HUDEP-2 (cell line): ENCODE data around the gene TMPRSS2.
"Not testable (repeated sequence)": the region's sequence is repeated elsewhere in the genome, so short reads cannot be mapped to it uniquely, and the experiment has no call there.

Experiments
- DNase-seq, 76 experiments: peaks; one replicate each; lab custom pipeline; 2025; ENCODE audit not compliant: unreplicated experiment in 76 of 76; lab: John Stamatoyannopoulos, UW

TMPRSS2 gene

DNA sequence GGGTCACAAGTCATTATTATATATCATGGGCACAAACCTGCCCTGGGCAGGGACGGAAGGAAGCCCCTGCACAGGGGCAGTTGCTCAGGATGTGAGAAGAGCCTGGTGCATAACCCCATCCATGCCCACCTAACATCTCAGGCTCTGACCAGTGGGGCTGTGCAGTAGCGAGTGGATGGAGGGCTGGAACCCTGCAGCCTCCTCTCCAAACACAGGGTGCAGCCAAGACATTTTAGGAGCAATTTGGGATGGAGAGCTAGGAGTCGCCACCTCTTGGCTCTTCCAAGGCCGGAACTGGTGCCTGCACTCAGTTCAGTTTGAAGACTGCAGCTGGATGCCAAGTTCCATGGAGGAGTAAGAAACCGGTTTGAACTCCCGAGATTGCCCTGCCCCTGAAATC, 79.1 kb downstream of the TMPRSS2 start:
- no peak for DNase-seq

DNA sequence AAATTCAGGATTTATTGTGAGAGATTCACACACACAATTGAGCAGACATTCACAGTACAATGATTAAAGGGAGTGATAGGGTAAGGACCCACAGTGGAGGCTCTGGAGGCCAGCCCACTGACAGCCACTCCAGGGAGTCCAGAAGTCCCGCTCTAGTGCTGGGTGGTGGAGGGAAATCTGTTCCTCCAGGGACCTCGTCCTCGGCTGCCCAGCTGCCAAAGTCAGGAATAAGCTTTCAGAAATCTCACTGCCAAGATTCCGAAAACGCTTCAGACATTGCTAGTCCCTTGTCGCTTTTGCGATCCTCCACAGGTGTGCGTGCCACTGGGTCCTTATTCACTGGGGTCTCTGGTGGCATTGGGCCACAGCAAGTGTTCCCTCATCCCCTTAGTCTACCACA, 79.6 kb downstream of the TMPRSS2 start:
- no peak for DNase-seq

DNA sequence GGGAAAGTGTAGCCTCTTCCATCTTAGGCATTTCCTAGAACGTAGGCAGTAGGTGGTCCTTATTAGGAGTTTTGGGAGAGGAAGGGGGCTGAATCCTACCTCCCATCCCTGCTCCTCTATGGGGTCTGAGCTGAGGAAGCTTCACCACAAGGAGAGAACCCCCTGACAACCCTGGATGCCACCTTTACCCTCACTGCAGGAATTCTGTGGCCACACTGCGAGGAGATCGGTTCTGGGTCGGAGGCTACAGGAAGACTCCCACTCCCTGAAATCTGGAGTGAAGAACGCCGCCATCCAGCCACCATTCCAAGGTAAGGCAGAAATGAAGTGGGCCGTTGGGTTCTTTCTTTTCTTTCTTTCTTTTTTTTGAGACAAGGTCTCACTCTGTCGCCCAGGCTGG, 80.4 kb downstream of the TMPRSS2 start:
- no peak for DNase-seq

DNA sequence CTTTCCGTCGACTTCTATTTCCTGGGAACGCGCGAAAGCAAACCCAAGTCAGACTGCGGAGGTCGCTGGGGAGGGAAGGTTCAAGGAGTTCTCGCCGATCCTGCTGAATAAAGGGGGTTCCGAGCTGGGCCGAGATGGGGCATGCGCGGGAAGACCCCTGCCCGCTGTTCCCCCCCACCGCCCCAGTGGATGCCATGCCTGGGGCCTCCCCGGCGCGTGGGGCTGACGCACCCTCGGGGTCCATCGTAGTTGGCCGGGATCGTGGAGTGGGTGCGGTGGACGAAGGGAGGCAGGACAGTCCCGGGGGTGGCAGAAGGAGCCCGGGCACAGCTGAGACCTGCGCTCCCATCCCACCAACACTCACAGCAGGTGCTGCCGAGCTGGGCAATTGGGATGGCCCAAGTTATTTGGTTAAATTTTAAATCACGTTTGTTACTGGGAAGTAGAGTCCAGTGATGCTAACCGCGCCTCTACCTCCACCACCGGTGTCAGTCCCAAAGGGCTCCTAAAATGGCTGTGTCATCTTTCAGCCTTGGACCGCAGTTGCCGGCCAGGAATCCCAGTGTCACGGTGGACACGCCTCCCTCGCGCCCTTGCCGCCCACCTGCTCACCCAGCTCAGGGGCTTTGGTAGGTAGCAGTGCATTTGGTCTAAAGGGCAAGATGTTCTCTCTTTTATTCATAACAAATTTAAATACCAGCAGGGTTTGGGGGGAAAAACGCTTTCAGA, 81.1 kb downstream of the TMPRSS2 start:
- no peak for DNase-seq

DNA sequence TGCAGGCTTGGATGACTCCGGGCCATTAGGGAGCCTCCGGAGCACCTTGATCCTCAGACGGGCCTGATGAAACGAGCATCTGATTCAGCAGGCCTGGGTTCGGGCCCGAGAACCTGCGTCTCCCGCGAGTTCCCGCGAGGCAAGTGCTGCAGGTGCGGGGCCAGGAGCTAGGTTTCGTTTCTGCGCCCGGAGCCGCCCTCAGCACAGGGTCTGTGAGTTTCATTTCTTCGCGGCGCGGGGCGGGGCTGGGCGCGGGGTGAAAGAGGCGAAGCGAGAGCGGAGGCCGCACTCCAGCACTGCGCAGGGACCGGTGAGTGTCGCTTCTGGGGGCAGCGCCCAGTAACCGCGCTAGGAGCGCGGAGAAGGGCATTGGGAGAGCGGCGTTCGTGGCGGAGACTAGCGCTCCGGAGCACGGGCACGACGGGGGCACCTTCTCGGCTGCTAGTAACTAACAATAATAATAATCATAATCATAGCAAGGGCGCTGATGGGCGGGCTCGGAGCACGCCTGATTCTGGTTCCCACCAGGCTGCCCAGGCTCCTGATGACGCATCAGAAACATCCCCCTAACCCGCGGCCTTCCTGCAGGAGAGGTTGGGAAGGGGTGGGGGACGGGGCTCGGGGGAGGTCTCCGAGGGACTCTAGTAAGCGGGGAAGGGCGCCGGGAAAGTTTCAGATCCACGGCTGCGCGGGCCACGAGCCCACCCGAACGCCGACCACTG, 81.8 kb downstream of the TMPRSS2 start, which contains the start of gene MX1:
MX1 (plus strand) TSS at position 286 of the 722 bp plus-strand sequence. CDS start 5,832 bp downstream, outside the sequence.
- no peak for DNase-seq

- no peak for DNase-seq
Observed at GRCh38 chr21:41425588-41425953, 82.4 kb downstream of the TMPRSS2 start.

- DNase-seq: not testable (repeated sequence)
Observed at GRCh38 chr21:41423305-41423636, 84.7 kb downstream of the TMPRSS2 start.

DNA sequence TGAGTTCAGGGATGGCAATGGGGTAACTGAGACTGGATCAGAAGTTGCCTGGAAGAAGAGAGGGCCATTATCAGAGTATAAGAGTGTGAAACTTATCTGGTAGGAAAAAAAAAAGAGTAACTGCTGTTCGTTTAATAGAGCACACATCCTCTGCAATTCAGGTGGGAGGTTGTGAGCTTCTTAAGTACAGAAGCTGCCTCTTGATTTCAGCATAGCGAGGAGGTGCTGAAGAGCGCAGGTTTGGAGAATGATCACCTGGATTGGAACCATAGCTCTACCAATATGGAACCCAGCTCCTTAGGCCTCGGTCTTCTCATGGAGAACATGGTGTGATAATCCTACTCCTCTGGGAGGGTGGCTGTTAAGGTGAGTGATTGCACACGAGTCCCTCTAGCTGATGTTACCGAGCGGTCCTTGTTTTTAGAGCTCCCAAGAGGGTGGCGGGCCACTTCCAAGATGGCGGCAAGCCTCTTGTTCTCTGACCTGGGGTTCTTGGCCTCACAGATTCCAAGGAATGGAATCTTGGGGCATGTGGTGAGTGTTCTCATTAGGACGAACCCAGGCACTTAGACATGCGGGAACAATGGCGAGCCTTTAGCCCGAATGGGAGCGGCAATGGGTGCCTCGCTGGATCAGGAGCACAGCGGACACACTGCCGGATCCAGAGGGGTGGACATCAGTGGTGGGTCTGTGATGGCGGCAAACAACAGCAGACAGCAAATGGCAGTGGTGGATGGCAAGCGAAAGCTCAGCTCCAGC, 85.2 kb downstream of the TMPRSS2 start:
- DNase-seq: no peak

DNA sequence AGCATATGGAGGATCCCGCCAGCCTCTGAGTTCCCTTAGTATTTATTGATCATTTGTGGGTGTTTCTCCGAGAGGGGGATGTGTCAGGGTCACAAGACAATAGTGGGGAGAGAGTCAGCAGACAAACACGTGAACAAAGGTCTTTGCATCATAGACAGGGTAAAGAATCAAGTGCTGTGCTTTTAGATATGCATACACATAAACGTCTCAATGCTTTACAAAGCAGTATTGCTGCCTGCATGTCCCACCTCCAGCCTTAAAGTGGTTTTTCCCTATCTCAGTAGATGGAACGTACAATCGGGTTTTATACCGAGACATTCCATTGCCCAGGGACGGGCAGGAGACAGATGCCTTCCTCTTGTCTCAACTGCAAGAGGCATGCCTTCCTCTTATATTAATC, 87.0 kb downstream of the TMPRSS2 start:
- DNase-seq: not testable (repeated sequence)

DNA sequence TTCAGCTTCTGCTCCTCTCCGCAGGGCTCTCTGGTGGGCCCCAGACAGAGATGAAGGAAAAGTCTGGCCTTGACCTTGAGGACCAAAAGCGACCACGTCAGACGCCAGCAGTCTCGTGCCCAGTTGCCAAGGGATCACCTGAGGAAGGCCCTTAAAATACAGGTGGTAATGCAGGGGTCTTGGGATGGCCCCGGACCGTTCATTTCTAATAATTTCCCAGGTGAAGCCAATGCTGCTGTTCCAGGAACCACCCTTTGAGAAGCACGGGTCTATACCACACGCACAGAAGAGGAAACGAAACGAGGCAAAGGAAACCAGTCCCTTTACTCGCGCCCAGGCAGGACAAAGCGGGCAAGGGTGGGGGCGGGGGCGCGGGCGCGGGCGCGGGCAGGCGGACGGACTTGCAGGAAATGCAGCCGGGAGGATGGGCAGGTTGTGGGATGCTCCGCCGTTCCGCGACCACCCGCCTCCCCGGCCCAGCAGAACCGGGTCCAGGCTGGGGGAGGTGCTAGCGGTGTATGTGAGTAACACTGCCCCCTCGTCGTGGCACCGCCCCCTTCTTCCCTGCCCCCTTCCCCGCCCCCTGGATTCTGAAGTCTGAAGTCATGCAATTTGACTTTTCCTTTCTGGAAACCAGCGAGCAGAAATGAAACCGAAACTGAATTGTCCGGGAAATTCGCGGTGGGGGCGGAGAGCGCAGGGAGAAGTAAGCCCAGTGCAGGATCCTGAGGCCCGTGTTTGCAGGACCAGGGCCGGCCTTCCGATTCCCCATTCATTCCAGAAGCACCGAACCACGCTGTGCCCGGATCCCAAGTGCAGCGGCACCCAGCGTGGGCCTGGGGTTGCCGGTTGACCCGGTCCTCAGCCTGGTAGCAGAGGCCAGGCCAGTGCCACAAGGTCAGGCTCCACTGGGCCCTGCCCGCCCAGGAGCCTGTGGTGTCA, 87.8 kb downstream of the TMPRSS2 start:
- DNase-seq: peak in 2 of 76 experiments; percentile 3 to 15

GRCh38 chr21:41418956-41419680, 88.8 kb downstream of the TMPRSS2 start:
- DNase-seq: no peak

- no peak for DNase-seq
Observed at GRCh38 chr21:41418393-41418792, 89.6 kb downstream of the TMPRSS2 start.

DNA sequence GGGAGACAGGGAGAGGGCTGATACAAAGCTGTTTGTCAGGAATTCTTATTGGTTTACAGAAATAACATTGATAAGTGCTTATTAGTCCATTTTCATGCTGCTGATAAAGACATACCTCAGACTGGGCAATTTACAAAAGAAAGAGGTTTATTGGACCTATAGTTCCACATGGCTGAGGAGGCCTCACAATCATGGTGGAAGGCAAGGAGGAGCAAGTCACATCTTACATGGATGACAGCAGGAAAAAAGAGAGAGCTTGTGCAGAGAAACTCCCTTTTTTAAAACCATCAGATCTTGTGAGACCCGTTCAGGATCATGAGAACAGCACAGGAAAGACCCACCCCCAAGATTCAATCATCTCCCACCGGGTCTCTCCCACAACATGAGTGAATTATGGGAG, 90.5 kb downstream of the TMPRSS2 start:
- DNase-seq: not testable (repeated sequence)
